Measurements from ENCODE around the gene ZBTB26.

ZBTB26 gene

DNA sequence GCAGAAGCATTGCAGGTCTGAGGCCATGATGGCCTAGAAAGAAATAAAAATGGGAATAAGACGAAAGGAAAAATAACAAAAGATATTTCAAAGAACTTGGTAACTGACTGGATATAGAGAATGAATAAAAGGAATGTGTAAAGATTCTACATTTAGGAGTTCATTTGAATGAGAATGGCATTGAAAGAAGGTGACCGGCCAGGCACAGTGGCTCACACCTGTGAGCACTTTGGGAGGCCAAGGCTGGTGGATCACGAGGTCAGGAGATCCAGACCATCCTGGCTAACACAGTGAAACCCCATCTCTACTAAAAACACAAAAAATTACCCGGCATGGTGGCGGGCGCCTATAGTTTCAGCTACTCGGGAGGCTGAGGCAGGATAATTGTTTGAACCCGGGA, 8.6 kb downstream of the ZBTB26 start:
- peaks cover 9% of the 10 kb centered on the region for H3K79me2 ChIP-seq (ENCODE audit: insufficient read depth, low read length)
- no peaks in the 10 kb centered on the region for H3K9me2 ChIP-seq (replicated peaks; ENCODE audit: insufficient read depth, low read length)
- H3F3A ChIP-seq (ENCODE audit: insufficient read depth) = no peaks in the 10 kb centered on the region
- no peak overlapping the region for H3K4me3 ChIP-seq (ENCODE audit: insufficient read depth, low read length, poor library complexity, severe bottlenecking)
- H3K4me2 ChIP-seq (ENCODE audit: low read depth, low read length, poor library complexity, severe bottlenecking) = no peak overlapping the region
- TF ChIP-seq, protein P1, sequence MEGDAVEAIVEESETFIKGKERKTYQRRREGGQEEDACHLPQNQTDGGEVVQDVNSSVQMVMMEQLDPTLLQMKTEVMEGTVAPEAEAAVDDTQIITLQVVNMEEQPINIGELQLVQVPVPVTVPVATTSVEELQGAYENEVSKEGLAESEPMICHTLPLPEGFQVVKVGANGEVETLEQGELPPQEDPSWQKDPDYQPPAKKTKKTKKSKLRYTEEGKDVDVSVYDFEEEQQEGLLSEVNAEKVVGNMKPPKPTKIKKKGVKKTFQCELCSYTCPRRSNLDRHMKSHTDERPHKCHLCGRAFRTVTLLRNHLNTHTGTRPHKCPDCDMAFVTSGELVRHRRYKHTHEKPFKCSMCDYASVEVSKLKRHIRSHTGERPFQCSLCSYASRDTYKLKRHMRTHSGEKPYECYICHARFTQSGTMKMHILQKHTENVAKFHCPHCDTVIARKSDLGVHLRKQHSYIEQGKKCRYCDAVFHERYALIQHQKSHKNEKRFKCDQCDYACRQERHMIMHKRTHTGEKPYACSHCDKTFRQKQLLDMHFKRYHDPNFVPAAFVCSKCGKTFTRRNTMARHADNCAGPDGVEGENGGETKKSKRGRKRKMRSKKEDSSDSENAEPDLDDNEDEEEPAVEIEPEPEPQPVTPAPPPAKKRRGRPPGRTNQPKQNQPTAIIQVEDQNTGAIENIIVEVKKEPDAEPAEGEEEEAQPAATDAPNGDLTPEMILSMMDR (IDR thresholded peaks at IDR 0.05; ENCODE audit: insufficient read depth, low read length, poor library complexity, severe bottlenecking) = no peak
- TF ChIP-seq EZH2phosphoT487 (conservative IDR thresholded peaks at IDR 0.05; ENCODE audit: low read length) = no peak
- H2AFZ ChIP-seq (ENCODE audit: low read depth, low read length, severe bottlenecking) = no peak overlapping the region
- no peaks in the 10 kb centered on the region for H3K27me3 ChIP-seq (ENCODE audit: low read length)
- H3K27ac ChIP-seq (ENCODE audit: low read depth, low read length) = no peak overlapping the region
- no peak overlapping the region for H3K9ac ChIP-seq (ENCODE audit: low read length)
- H3K9me3 ChIP-seq (ENCODE audit: insufficient read depth, low read length) = no peaks in the 10 kb centered on the region
- H4K20me1 ChIP-seq (ENCODE audit: low read depth, low read length) = no peaks in the 10 kb centered on the region
- H3K36me3 ChIP-seq (ENCODE audit: low read length) = no peaks in the 10 kb centered on the region

DNA sequence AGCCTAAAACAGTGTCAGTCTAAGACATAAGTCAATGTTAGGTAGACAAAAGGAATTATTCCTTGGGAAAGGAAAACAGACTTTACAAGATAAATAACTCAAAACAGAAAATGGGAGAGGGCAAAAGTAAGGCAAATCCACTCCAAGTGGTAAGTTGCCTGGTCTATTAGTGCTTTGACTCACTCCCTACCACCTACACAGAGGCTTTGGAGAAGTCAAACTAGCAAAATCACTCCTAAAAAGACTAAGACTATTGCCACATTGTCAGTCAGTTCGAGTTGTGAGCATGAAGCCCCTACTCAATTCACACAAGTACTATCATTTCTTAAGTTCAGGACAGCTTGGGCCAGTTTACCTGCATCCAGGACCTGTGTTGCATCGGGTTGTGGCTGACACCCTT, 13.0 kb downstream of the ZBTB26 start:
- Histone ChIP-seq H3K79me2 (ENCODE audit: insufficient read depth, low read length) (peaks cover 4% of the 10 kb centered on the region; the same call in 1 of the 2 replicates), H4K20me1 (ENCODE audit: low read depth, low read length) (no peaks in the 10 kb centered on the region), H2AFZ (ENCODE audit: low read depth, low read length, severe bottlenecking) (no peak overlapping the region), H3K9me3 (ENCODE audit: insufficient read depth, low read length) (no peaks in the 10 kb centered on the region), H3F3A (ENCODE audit: insufficient read depth) (peaks cover 27% of the 10 kb centered on the region), H3K9ac (ENCODE audit: low read length) (no peak overlapping the region), H3K27me3 (ENCODE audit: low read length) (no peaks in the 10 kb centered on the region), H3K27ac (ENCODE audit: low read depth, low read length) (no peak overlapping the region), H3K4me3 (ENCODE audit: insufficient read depth, low read length, poor library complexity, severe bottlenecking) (no peak overlapping the region), H3K9me2 (replicated peaks; ENCODE audit: insufficient read depth, low read length) (no peaks in the 10 kb centered on the region), H3K4me2 (ENCODE audit: low read depth, low read length, poor library complexity, severe bottlenecking) (no peak overlapping the region), H3K36me3 (ENCODE audit: low read length) (no peaks in the 10 kb centered on the region)
- no peak for TF ChIP-seq EZH2phosphoT487 (conservative IDR thresholded peaks at IDR 0.05; ENCODE audit: low read length)
- TF ChIP-seq, protein P1 (IDR thresholded peaks at IDR 0.05; ENCODE audit: insufficient read depth, low read length, poor library complexity, severe bottlenecking) = no peak

DNA sequence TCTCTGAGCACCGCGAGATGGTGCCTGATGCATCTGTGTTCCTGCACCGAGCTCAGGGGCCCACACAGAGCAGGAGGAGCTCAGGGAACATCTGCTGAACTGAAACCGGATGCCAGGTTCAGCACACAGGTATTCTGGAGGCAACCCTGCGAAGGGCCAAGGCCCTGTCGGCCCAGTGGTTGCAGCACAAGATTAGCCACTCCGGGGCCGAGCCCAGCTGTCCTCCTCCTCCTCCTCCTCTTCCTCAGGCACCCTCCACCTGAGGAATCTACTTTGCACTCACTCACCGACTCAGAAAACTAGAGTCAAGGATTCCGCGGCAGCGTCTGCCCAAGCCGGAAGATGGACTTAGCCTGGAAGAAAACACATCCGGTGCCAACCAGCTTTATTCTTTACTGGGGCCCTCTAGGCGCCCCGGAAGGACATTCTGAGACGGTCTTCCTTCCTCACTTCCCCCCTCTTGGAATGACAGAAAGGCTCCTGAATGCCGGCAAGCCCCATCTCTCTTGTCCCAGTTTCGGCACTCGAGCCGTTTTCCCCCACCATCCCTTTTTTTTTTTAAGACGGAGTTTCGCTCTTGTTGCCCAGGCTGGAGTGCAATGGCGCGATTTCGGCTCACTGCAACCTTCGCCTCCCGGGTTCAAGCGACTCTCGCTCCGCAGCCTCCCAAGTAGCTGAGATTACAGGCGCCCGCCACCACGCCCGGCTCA, 18.2 kb downstream of the ZBTB26 start, which contains the start of gene ZBTB6:
ZBTB6 (minus strand) TSS at position 360 of the 710 bp plus-strand sequence. CDS start 1,251 bp downstream, outside the sequence.
- peak within 1 kb of the TSS; percentile 84 for H3K4me3 ChIP-seq (ENCODE audit: insufficient read depth, low read length, poor library complexity, severe bottlenecking)
- no peak for TF ChIP-seq EZH2phosphoT487 (conservative IDR thresholded peaks at IDR 0.05; ENCODE audit: low read length)
- TF ChIP-seq, protein P1 (IDR thresholded peaks at IDR 0.05; ENCODE audit: insufficient read depth, low read length, poor library complexity, severe bottlenecking) = no peak
- no peaks in the 10 kb centered on the region for H3K9me3 ChIP-seq (ENCODE audit: insufficient read depth, low read length)
- no peaks in the 10 kb centered on the region for H3K9me2 ChIP-seq (replicated peaks; ENCODE audit: insufficient read depth, low read length)
- peaks cover 64% of the 10 kb centered on the region for H3F3A ChIP-seq (ENCODE audit: insufficient read depth)
- H4K20me1 ChIP-seq (ENCODE audit: low read depth, low read length) = no peaks in the 10 kb centered on the region
- H3K79me2 ChIP-seq (ENCODE audit: insufficient read depth, low read length) = peaks cover 38% of the 10 kb centered on the region
- H3K4me2 ChIP-seq (ENCODE audit: low read depth, low read length, poor library complexity, severe bottlenecking) = peak within 1 kb of the TSS; percentile 97
- H2AFZ ChIP-seq (ENCODE audit: low read depth, low read length, severe bottlenecking) = peak within 1 kb of the TSS; percentile 71
- peak within 1 kb of the TSS; percentile 94 for H3K27ac ChIP-seq (ENCODE audit: low read depth, low read length)
- H3K9ac ChIP-seq (ENCODE audit: low read length) = peak within 1 kb of the TSS; percentile 70
- H3K36me3 ChIP-seq (ENCODE audit: low read length) = peaks cover 15% of the 10 kb centered on the region; the same call in 1 of the 2 replicates
- H3K27me3 ChIP-seq (ENCODE audit: low read length) = no peaks in the 10 kb centered on the region

All from SU-DHL-6 (cell line).